Ishikawa (cell line): Measurements from ENCODE around the gene CCSER1.

Source experiments
- CEBPB ChIP-seq: IDR thresholded peaks from 2 replicates; pipeline ENCODE4 v1.6.1; 2012
- EGR1 ChIP-seq: IDR thresholded peaks from 2 replicates; pipeline ENCODE4 v1.6.1; 2012
- EP300 ChIP-seq: IDR thresholded peaks from 2 replicates; pipeline ENCODE4 v1.6.1; 2012; ENCODE audit warnings: borderline replicate concordance
- NFIC ChIP-seq: IDR thresholded peaks from 2 replicates; pipeline ENCODE4 v1.6.1; 2012
- RAD21 ChIP-seq: IDR thresholded peaks from 2 replicates; pipeline ENCODE4 v1.6.1; 2012; ENCODE audit warnings: low read depth
- TAF1 ChIP-seq: IDR thresholded peaks from 2 replicates; pipeline ENCODE4 v1.6.1; 2012; ENCODE audit warnings: low read depth, mild to moderate bottlenecking
- TCF12 ChIP-seq: IDR thresholded peaks from 2 replicates; pipeline ENCODE4 v1.6.1; 2012; ENCODE audit warnings: low read depth
- TEAD4 ChIP-seq: IDR thresholded peaks from 2 replicates; pipeline ENCODE4 v1.6.1; 2012
- TF ChIP-seq, protein P1 (sequence below): IDR thresholded peaks from 2 replicates; pipeline ENCODE4 v1.6.1; 2012; ENCODE audit warnings: low read depth, mild to moderate bottlenecking
- TF ChIP-seq, protein P2 (sequence below): IDR thresholded peaks from 2 replicates; pipeline ENCODE4 v1.6.1; 2012
- TF ChIP-seq, protein P3 (sequence below): IDR thresholded peaks from 2 replicates; pipeline ENCODE4 v1.6.1; 2012

DNA sequence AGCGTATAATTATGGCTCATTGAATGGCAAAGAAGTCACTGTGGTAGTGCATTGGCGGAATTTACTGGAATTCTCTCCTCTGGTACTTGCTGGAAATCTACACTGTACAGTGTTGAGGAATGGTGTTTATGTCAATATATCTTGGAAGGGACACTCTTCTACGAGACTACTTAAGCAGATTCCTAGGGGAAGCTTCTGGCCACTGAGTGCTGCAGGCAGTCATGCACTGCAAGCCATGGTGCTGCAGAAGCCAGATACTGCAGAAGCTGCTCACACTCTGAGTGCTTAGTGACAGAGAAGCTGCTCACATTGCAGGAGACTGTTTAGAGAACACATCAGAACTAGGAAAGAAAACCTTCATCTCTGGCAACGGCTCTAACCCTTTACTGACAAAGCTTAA, 725.0 kb downstream of the CCSER1 start:
- TF ChIP-seq EGR1 (no peak), TEAD4 (no peak), EP300 (no peak), NFIC (no peak), CEBPB (no peak), TCF12 (no peak), RAD21 (no peak), TAF1 (no peak)
- TF ChIP-seq, protein P1, sequence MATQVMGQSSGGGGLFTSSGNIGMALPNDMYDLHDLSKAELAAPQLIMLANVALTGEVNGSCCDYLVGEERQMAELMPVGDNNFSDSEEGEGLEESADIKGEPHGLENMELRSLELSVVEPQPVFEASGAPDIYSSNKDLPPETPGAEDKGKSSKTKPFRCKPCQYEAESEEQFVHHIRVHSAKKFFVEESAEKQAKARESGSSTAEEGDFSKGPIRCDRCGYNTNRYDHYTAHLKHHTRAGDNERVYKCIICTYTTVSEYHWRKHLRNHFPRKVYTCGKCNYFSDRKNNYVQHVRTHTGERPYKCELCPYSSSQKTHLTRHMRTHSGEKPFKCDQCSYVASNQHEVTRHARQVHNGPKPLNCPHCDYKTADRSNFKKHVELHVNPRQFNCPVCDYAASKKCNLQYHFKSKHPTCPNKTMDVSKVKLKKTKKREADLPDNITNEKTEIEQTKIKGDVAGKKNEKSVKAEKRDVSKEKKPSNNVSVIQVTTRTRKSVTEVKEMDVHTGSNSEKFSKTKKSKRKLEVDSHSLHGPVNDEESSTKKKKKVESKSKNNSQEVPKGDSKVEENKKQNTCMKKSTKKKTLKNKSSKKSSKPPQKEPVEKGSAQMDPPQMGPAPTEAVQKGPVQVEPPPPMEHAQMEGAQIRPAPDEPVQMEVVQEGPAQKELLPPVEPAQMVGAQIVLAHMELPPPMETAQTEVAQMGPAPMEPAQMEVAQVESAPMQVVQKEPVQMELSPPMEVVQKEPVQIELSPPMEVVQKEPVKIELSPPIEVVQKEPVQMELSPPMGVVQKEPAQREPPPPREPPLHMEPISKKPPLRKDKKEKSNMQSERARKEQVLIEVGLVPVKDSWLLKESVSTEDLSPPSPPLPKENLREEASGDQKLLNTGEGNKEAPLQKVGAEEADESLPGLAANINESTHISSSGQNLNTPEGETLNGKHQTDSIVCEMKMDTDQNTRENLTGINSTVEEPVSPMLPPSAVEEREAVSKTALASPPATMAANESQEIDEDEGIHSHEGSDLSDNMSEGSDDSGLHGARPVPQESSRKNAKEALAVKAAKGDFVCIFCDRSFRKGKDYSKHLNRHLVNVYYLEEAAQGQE, result no peak
- TF ChIP-seq, protein P2, sequence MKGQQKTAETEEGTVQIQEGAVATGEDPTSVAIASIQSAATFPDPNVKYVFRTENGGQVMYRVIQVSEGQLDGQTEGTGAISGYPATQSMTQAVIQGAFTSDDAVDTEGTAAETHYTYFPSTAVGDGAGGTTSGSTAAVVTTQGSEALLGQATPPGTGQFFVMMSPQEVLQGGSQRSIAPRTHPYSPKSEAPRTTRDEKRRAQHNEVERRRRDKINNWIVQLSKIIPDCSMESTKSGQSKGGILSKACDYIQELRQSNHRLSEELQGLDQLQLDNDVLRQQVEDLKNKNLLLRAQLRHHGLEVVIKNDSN, result no peak
- TF ChIP-seq, protein P3, sequence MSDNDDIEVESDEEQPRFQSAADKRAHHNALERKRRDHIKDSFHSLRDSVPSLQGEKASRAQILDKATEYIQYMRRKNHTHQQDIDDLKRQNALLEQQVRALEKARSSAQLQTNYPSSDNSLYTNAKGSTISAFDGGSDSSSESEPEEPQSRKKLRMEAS, result no peak
